Measurements from ENCODE around the gene PTCHD4. TPM values are rescaled to one million over a fixed set of nuclear protein-coding genes. Genes with fewer than 3 reads are reported as not detected.
A peak's percentile ranks its signal among the peaks of the same experiment; 100 is the strongest.

Gene PTCHD4
- total RNA-seq, 1 donor from 2014 or later: 11.4 TPM

DNA sequence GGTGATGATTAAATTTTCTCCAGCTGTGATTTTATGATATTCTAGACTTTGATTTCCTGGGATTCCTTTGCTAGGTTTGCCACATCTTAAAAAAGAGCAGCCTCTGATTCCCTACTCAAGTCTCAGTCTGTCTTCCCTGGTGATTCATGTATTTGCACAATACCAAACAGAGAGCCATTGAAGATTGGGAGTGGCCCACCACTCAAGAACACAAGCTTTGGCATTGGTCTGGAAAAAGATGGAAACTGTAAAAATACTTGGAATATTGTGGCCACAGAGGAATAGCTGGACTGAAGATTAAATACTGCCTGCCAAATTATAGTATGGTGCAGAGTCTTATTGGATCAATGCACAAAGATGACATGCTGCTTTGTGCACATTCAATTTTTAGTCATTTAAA, 32.9 kb downstream of the PTCHD4 start:
- H3K27ac Mint-ChIP-seq (ENCODE audit: unreplicated experiment): no peak overlapping the region
- H3K79me2 ChIP-seq (ENCODE audit: insufficient read depth, low read length): peaks cover 3% of the 10 kb centered on the region
- FAIRE-seq (no peak), DNase-seq (ENCODE audit: low read depth) (no peak)
- no peak overlapping the region for H3K4me2 ChIP-seq (ENCODE audit: low read length)
- no peak overlapping the region for H3K4me3 Mint-ChIP-seq (ENCODE audit: unreplicated experiment)
- H3K4me3 ChIP-seq (ENCODE audit: insufficient read depth, low read depth, low read length): no peak overlapping the region
- H3K36me3 Mint-ChIP-seq (ENCODE audit: low read depth, unreplicated experiment): peaks cover 8% of the 10 kb centered on the region
- TF ChIP-seq EZH2 (IDR thresholded peaks at IDR 0.05; ENCODE audit: insufficient read depth, low read length): no peak
- TF ChIP-seq, protein P1, sequence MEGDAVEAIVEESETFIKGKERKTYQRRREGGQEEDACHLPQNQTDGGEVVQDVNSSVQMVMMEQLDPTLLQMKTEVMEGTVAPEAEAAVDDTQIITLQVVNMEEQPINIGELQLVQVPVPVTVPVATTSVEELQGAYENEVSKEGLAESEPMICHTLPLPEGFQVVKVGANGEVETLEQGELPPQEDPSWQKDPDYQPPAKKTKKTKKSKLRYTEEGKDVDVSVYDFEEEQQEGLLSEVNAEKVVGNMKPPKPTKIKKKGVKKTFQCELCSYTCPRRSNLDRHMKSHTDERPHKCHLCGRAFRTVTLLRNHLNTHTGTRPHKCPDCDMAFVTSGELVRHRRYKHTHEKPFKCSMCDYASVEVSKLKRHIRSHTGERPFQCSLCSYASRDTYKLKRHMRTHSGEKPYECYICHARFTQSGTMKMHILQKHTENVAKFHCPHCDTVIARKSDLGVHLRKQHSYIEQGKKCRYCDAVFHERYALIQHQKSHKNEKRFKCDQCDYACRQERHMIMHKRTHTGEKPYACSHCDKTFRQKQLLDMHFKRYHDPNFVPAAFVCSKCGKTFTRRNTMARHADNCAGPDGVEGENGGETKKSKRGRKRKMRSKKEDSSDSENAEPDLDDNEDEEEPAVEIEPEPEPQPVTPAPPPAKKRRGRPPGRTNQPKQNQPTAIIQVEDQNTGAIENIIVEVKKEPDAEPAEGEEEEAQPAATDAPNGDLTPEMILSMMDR (IDR thresholded peaks at IDR 0.05; ENCODE audit: insufficient read depth, low read depth, low read length): no peak
- H3K9me3 Mint-ChIP-seq (ENCODE audit: unreplicated experiment): peaks cover 3% of the 10 kb centered on the region
- H4K20me1 ChIP-seq (ENCODE audit: insufficient read depth, low read length): peaks cover 35% of the 10 kb centered on the region
- H3K27me3 Mint-ChIP-seq (ENCODE audit: low read depth, unreplicated experiment): no peaks in the 10 kb centered on the region
- no peaks in the 10 kb centered on the region for H3K36me3 ChIP-seq (ENCODE audit: insufficient read depth, low read length)
- no peak overlapping the region for H3K27ac ChIP-seq (ENCODE audit: low read depth, low read length)
- H3K9ac ChIP-seq (ENCODE audit: low read length): no peak overlapping the region
- H3K27me3 ChIP-seq (ENCODE audit: insufficient read depth, low read length): no peaks in the 10 kb centered on the region
- H3K4me1 Mint-ChIP-seq (ENCODE audit: low read depth, unreplicated experiment): peaks cover 30% of the 10 kb centered on the region
- H2AFZ ChIP-seq (ENCODE audit: low read depth, low read length): no peak overlapping the region
- H3K4me1 ChIP-seq (ENCODE audit: insufficient read depth, low read length): no peaks in the 10 kb centered on the region
- H3K9me3 ChIP-seq (ENCODE audit: insufficient read depth, low read depth, low read length): no peaks in the 10 kb centered on the region

DNA sequence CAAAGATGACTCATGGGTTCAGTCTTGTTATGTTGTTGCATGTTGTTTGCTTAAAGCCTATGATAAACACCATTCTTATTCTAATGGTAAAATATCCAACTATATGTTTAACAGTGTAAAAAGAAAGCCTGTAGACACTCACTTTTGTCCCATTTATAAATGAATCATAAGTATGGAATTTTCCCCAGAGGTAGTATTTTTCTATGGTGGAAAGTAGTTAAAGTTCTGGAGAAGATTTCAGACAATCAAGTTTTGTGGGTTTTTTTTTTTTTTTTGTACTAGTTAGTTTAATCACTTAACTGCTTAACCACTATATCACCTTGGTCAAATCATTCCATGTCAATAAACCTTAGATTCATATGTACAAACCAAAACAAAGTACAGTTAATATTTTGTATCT, 35.8 kb downstream of the PTCHD4 start:
- no peaks in the 10 kb centered on the region for H3K79me2 ChIP-seq (ENCODE audit: insufficient read depth, low read length)
- H3K4me1 ChIP-seq (ENCODE audit: insufficient read depth, low read length): no peaks in the 10 kb centered on the region
- DNase-seq (ENCODE audit: low read depth) (no peak), FAIRE-seq (no peak)
- H3K36me3 ChIP-seq (ENCODE audit: insufficient read depth, low read length): no peaks in the 10 kb centered on the region
- Mint-ChIP-seq H3K4me3 (ENCODE audit: unreplicated experiment) (no peak overlapping the region), H3K4me1 (ENCODE audit: low read depth, unreplicated experiment) (peaks cover 28% of the 10 kb centered on the region), H3K27me3 (ENCODE audit: low read depth, unreplicated experiment) (no peaks in the 10 kb centered on the region), H3K36me3 (ENCODE audit: low read depth, unreplicated experiment) (peaks cover 8% of the 10 kb centered on the region), H3K9me3 (ENCODE audit: unreplicated experiment) (peaks cover 3% of the 10 kb centered on the region), H3K27ac (ENCODE audit: unreplicated experiment) (no peak overlapping the region)
- H3K9ac ChIP-seq (ENCODE audit: low read length): no peak overlapping the region
- H2AFZ ChIP-seq (ENCODE audit: low read depth, low read length): no peak overlapping the region
- H3K27ac ChIP-seq (ENCODE audit: low read depth, low read length): no peak overlapping the region
- H3K4me2 ChIP-seq (ENCODE audit: low read length): no peak overlapping the region
- no peak for TF ChIP-seq EZH2 (IDR thresholded peaks at IDR 0.05; ENCODE audit: insufficient read depth, low read length)
- TF ChIP-seq, protein P1 (IDR thresholded peaks at IDR 0.05; ENCODE audit: insufficient read depth, low read depth, low read length): no peak
- no peaks in the 10 kb centered on the region for H3K27me3 ChIP-seq (ENCODE audit: insufficient read depth, low read length)
- H4K20me1 ChIP-seq (ENCODE audit: insufficient read depth, low read length): peaks cover 49% of the 10 kb centered on the region
- H3K9me3 ChIP-seq (ENCODE audit: insufficient read depth, low read depth, low read length): no peaks in the 10 kb centered on the region
- H3K4me3 ChIP-seq (ENCODE audit: insufficient read depth, low read depth, low read length): no peak overlapping the region

DNA sequence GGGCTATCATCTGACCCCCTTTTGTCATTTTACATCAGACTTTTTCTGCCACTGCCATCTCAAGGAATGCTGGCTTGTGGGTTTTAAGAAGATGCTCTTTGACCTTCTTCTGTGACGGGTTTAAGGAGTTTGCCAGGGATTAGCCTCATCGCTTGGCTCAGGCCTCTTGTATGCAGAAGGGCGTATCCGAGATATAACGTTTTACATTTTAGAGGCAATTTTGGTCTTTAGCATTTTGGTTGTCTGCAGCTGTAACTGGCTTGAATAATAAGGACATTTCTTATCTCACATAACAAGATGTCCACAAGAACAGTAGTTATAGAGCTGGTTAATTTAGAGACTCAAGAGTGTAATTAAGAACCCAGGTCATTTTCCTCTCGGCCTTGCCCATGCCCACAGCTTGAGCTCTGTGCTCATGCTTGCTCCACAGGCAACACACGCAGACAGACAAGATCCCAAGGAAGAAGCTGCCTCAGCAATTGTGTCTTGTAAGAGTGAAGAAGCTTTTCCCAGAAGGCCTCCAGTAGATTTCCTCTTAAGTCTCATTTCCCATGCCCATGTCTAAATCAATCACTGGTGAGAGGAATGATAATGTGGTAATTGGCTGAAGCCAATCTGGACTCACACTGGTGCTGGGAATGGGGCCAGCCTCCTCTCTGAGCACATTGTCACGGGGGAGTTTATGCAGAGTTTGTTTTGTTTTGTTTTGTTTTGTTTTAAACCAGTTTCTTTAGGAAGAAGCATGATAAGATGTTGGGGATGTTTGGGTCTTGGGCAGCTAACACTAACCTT, 36.8 kb downstream of the PTCHD4 start:
- DNase-seq (ENCODE audit: low read depth) (peak; percentile 34), FAIRE-seq (no peak)
- no peaks in the 10 kb centered on the region for H3K36me3 ChIP-seq (ENCODE audit: insufficient read depth, low read length)
- no peak overlapping the region for H2AFZ ChIP-seq (ENCODE audit: low read depth, low read length)
- H3K9ac ChIP-seq (ENCODE audit: low read length): no peak overlapping the region
- no peaks in the 10 kb centered on the region for H3K4me1 ChIP-seq (ENCODE audit: insufficient read depth, low read length)
- H3K4me1 Mint-ChIP-seq (ENCODE audit: low read depth, unreplicated experiment): peaks cover 33% of the 10 kb centered on the region
- no peak overlapping the region for H3K4me3 ChIP-seq (ENCODE audit: insufficient read depth, low read depth, low read length)
- no peak overlapping the region for H3K4me2 ChIP-seq (ENCODE audit: low read length)
- H4K20me1 ChIP-seq (ENCODE audit: insufficient read depth, low read length): peaks cover 50% of the 10 kb centered on the region
- H3K9me3 Mint-ChIP-seq (ENCODE audit: unreplicated experiment): peaks cover 3% of the 10 kb centered on the region
- no peak overlapping the region for H3K27ac ChIP-seq (ENCODE audit: low read depth, low read length)
- H3K27me3 ChIP-seq (ENCODE audit: insufficient read depth, low read length): peaks cover 4% of the 10 kb centered on the region
- no peak overlapping the region for H3K4me3 Mint-ChIP-seq (ENCODE audit: unreplicated experiment)
- H3K27me3 Mint-ChIP-seq (ENCODE audit: low read depth, unreplicated experiment): no peaks in the 10 kb centered on the region
- H3K79me2 ChIP-seq (ENCODE audit: insufficient read depth, low read length): no peaks in the 10 kb centered on the region
- H3K36me3 Mint-ChIP-seq (ENCODE audit: low read depth, unreplicated experiment): peaks cover 5% of the 10 kb centered on the region
- H3K27ac Mint-ChIP-seq (ENCODE audit: unreplicated experiment): peak overlapping the region; percentile 6
- TF ChIP-seq, protein P1 (IDR thresholded peaks at IDR 0.05; ENCODE audit: insufficient read depth, low read depth, low read length): no peak
- no peak for TF ChIP-seq EZH2 (IDR thresholded peaks at IDR 0.05; ENCODE audit: insufficient read depth, low read length)
- H3K9me3 ChIP-seq (ENCODE audit: insufficient read depth, low read depth, low read length): no peaks in the 10 kb centered on the region
